ENCODE results near the gene TBC1D5.

TBC1D5 gene

DNA sequence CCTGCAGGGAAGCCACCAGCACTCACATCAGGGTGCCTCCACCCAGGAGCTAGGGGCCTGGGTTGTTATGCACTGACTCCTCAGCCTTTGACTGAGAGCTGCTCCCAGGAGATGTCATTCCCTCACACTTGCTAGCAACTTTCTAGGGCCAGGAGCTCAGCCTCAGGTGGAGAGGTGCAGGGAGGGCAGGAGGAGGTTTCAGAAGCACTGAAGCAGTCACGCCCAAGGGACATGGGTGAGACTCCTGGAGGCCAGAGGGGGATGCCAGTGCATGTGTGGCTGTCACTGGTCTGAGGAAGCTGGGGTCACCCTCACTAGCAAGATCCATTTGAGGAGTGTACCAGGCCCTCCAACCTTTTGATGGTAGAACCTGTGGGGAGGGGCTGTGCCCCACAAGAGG, 586.5 kb downstream of the TBC1D5 start:
- DNase-seq: no peak
- Mint-ChIP-seq H3K27me3 (no peaks in the 10 kb centered on the region), H3K9me3 (peaks cover 18% of the 10 kb centered on the region), H3K4me3 (no peak overlapping the region), H3K27ac (no peak overlapping the region), H3K4me1 (ENCODE audit: low read depth) (peaks cover 35% of the 10 kb centered on the region), H3K36me3 (ENCODE audit: low read depth) (peaks cover 61% of the 10 kb centered on the region)

DNA sequence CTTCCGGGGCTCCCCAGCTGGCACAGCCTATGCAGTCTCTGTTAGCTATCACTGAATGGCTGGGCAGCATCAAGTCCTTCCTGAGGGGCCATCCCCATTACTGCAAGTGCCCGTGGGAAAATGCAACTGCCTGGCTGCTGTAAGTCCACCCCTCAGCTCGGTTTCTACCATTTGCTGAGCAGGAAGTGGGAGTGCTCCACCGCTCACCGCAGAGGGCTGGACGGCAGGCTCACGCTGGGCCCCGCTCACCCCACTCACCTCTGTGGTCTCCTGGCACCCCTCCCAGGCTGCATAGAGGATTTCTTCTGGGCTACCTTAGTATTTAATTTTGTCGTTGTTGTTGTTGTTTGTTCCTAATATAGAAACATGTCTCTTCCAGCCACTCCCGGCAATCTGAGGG, 587.5 kb downstream of the TBC1D5 start:
- H3K27ac Mint-ChIP-seq: no peak overlapping the region

GRCh38 chr3:17154221-17154620, 588.2 kb downstream of the TBC1D5 start:
- Mint-ChIP-seq H3K9me3 (peaks cover 22% of the 10 kb centered on the region), H3K27me3 (no peaks in the 10 kb centered on the region), H3K36me3 (ENCODE audit: low read depth) (peaks cover 52% of the 10 kb centered on the region), H3K4me3 (no peak overlapping the region), H3K4me1 (ENCODE audit: low read depth) (peaks cover 42% of the 10 kb centered on the region), H3K27ac (no peak overlapping the region)
- DNase-seq: no peak

More for the DNA sequence above, 587.5 kb downstream of the TBC1D5 start:
- Mint-ChIP-seq H3K27me3 (no peaks in the 10 kb centered on the region), H3K9me3 (peaks cover 22% of the 10 kb centered on the region), H3K4me3 (no peak overlapping the region), H3K36me3 (ENCODE audit: low read depth) (peaks cover 55% of the 10 kb centered on the region), H3K4me1 (ENCODE audit: low read depth) (peaks cover 41% of the 10 kb centered on the region)
- no peak for DNase-seq

DNA sequence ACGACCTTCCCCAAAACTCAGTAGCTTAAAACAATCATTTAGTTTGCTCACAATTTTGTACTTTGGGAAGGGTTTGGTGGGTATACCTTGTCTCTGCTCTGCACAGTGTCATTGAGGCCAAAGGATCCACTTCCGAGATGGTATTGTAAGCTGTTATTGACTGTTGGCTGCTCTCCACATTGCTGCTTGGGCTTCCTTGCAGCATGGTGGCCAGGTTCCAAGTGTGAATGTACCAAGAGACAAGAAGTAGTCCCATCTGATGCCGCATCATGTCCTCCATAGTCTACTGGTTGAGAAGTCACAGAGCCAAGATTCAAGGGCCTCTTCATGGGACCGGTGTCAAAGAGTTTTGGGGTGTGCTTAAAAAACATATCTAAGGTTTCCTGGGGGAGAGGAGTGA, 589.2 kb downstream of the TBC1D5 start:
- no peaks in the 10 kb centered on the region for H3K27me3 Mint-ChIP-seq
- no peak for DNase-seq
- no peak overlapping the region for H3K4me3 Mint-ChIP-seq
- peak overlapping the region; percentile 6 for H3K27ac Mint-ChIP-seq
- peaks cover 37% of the 10 kb centered on the region for H3K4me1 Mint-ChIP-seq (ENCODE audit: low read depth)
- H3K9me3 Mint-ChIP-seq: peaks cover 22% of the 10 kb centered on the region
- H3K36me3 Mint-ChIP-seq (ENCODE audit: low read depth): peaks cover 48% of the 10 kb centered on the region

- Mint-ChIP-seq H3K36me3 (ENCODE audit: low read depth) (peaks cover 45% of the 10 kb centered on the region), H3K9me3 (peaks cover 22% of the 10 kb centered on the region), H3K27ac (peak overlapping the region; percentile 94), H3K4me1 (ENCODE audit: low read depth) (peaks cover 37% of the 10 kb centered on the region), H3K4me3 (peak overlapping the region; percentile 63), H3K27me3 (no peaks in the 10 kb centered on the region)
- DNase-seq: peak; percentile 86
Measured at GRCh38 chr3:17151598-17152373, 590.6 kb downstream of the TBC1D5 start.

DNA sequence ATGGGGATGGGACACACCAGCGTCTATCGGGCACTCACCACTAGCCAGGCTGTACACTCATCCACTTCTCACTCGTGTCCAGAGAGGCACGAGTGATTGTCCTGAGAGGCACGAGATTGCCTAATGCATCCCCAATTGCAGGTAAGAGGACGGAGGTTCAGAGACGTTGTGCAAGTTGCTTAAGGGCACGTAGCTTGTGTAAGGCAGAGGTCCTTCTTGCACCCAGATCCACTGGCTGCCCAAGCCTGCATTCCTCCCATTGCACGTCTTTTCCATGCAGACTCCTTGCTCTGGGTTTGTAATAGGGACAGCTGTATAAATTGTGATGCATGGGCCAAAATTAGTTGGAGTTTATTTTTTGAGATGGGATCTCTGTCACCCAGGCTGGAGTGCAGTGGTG, 593.4 kb downstream of the TBC1D5 start:
- H3K4me1 Mint-ChIP-seq (ENCODE audit: low read depth): peaks cover 54% of the 10 kb centered on the region
- H3K36me3 Mint-ChIP-seq (ENCODE audit: low read depth): peaks cover 26% of the 10 kb centered on the region
- no peak overlapping the region for H3K4me3 Mint-ChIP-seq
- no peak for DNase-seq
- H3K27me3 Mint-ChIP-seq: no peaks in the 10 kb centered on the region
- H3K9me3 Mint-ChIP-seq: peaks cover 21% of the 10 kb centered on the region
- no peak overlapping the region for H3K27ac Mint-ChIP-seq

DNA sequence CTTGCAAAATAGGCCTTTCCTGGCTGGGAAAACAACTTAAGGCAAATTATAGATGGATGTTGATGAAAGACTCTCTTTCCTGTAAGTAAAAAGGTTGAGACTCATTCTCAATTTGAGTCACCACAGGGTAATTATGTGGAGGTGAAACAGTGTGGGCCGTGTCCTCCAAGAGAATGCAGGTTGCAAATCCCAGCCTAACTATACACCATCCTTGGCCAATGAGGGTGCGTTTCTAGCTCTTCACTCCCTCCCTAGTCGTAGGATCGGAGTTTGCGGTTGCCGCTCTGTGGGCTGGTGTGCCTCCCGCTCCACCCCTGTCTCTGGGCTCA, 597.8 kb downstream of the TBC1D5 start:
- DNase-seq: no peak
- H3K27ac Mint-ChIP-seq: peak overlapping the region; percentile 73
- H3K36me3 Mint-ChIP-seq (ENCODE audit: low read depth): no peaks in the 10 kb centered on the region
- H3K4me3 Mint-ChIP-seq: no peak overlapping the region
- H3K9me3 Mint-ChIP-seq: no peaks in the 10 kb centered on the region
- no peaks in the 10 kb centered on the region for H3K27me3 Mint-ChIP-seq
- peaks cover 22% of the 10 kb centered on the region for H3K4me1 Mint-ChIP-seq (ENCODE audit: low read depth)

DNA sequence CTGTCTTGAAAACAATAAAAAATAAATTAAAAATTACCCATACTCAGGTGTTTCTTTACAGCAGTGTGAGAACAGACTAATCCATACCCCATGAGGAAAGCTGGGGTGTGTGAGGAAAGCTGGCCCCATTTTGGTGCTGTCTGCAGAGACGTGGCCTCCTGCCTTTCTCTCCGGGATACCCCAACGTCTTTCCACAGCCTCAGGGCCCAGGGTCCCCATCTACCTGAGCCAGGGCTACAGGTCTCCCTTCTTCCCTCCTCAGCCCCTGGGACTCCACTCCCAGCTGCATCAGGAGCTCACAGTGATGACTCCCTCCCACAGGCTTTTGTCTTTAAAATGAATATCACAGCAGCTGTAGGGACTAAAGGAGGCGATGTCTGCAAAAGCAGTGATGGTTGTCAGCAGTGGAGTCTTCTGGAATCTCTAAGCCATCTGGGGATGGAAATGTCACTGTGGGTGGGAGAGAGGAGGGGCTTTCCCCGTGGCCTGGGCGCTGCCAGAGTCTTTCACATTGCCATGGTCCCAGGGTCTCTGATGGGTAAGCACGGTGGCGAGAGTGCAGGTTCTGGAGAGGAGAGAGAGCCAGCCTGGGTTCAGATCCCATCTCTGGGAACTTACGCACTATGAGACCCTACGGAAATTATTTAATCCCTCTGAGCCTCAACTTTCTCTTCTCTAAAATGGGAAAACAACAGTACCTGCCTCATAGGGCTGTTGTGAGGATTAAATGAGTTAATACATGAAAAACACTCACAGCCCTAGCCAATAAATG, 598.4 kb downstream of the TBC1D5 start:
- Mint-ChIP-seq H3K36me3 (ENCODE audit: low read depth) (no peaks in the 10 kb centered on the region), H3K27ac (peak overlapping the region; percentile 73), H3K27me3 (no peaks in the 10 kb centered on the region), H3K9me3 (no peaks in the 10 kb centered on the region), H3K4me3 (no peak overlapping the region), H3K4me1 (ENCODE audit: low read depth) (peaks cover 21% of the 10 kb centered on the region)
- DNase-seq: no peak

DNA sequence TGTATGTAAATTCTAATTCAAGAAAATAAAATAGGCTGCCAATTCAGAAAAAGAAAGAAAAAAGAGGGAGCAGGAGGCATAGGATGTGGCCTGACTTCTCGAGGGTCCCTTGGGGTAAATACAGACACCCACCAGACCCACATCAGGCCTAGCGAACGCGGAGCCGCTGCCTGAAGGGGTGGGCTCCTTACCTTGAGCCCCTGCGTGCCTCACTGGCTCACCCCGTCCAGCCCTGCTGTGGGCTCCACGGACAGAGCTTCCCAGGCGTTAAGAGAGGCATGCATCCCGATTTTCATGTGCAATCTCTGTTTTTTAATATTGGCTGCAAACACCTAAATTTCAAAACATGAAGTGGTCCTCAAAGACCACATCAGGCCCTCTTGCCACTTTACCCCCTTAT, 599.9 kb downstream of the TBC1D5 start:
- Mint-ChIP-seq H3K4me1 (ENCODE audit: low read depth) (peaks cover 21% of the 10 kb centered on the region), H3K4me3 (no peak overlapping the region), H3K27me3 (no peaks in the 10 kb centered on the region), H3K9me3 (no peaks in the 10 kb centered on the region), H3K27ac (no peak overlapping the region), H3K36me3 (ENCODE audit: low read depth) (no peaks in the 10 kb centered on the region)
- no peak for DNase-seq

- Mint-ChIP-seq H3K4me1 (ENCODE audit: low read depth) (peaks cover 21% of the 10 kb centered on the region), H3K27me3 (no peaks in the 10 kb centered on the region), H3K9me3 (no peaks in the 10 kb centered on the region), H3K36me3 (ENCODE audit: low read depth) (no peaks in the 10 kb centered on the region), H3K27ac (no peak overlapping the region), H3K4me3 (no peak overlapping the region)
- no peak for DNase-seq
Measured at GRCh38 chr3:17141699-17142098, 600.7 kb downstream of the TBC1D5 start.

GRCh38 chr3:17140670-17141505, 601.5 kb downstream of the TBC1D5 start:
- no peaks in the 10 kb centered on the region for H3K9me3 Mint-ChIP-seq
- no peak for DNase-seq
- no peaks in the 10 kb centered on the region for H3K36me3 Mint-ChIP-seq (ENCODE audit: low read depth)
- H3K27me3 Mint-ChIP-seq: no peaks in the 10 kb centered on the region
- peaks cover 17% of the 10 kb centered on the region for H3K4me1 Mint-ChIP-seq (ENCODE audit: low read depth)
- no peak overlapping the region for H3K27ac Mint-ChIP-seq
- H3K4me3 Mint-ChIP-seq: no peak overlapping the region

GRCh38 chr3:17138246-17139039, 604.0 kb downstream of the TBC1D5 start:
- H3K4me3 Mint-ChIP-seq: no peak overlapping the region
- H3K4me1 Mint-ChIP-seq (ENCODE audit: low read depth): peaks cover 1% of the 10 kb centered on the region
- H3K27ac Mint-ChIP-seq: no peak overlapping the region
- DNase-seq: no peak
- H3K36me3 Mint-ChIP-seq (ENCODE audit: low read depth): no peaks in the 10 kb centered on the region
- no peaks in the 10 kb centered on the region for H3K27me3 Mint-ChIP-seq
- H3K9me3 Mint-ChIP-seq: no peaks in the 10 kb centered on the region

GRCh38 chr3:17137321-17137826, 605.1 kb downstream of the TBC1D5 start:
- DNase-seq: no peak
- H3K27ac Mint-ChIP-seq: no peak overlapping the region
- no peaks in the 10 kb centered on the region for H3K4me1 Mint-ChIP-seq (ENCODE audit: low read depth)
- no peaks in the 10 kb centered on the region for H3K27me3 Mint-ChIP-seq
- H3K4me3 Mint-ChIP-seq: no peak overlapping the region
- H3K36me3 Mint-ChIP-seq (ENCODE audit: low read depth): no peaks in the 10 kb centered on the region
- H3K9me3 Mint-ChIP-seq: no peaks in the 10 kb centered on the region
